Keratinocyte (primary cell): Measurements from ENCODE around the gene POLR3G. TPM values are rescaled to one million over a fixed set of nuclear protein-coding genes. Genes with fewer than 3 reads are reported as not detected.
A peak's percentile ranks its signal among the peaks of the same experiment; 100 is the strongest.

Experiments
- DNase-seq: peaks from one replicate; pipeline ENCODE4 v3.0.0-alpha.2; 2011; ENCODE audit warnings: low read depth, missing footprints, low spot score
- FAIRE-seq: peaks from 2 replicates; lab custom pipeline; 2011; peaks lifted over from hg19 to GRCh38; lab: Jason Lieb, UNC
- H2AFZ ChIP-seq: 2 replicates; pipeline ENCODE4 v1.6.0; 2012; ENCODE audit warnings: low read length, control low read depth, inconsistent platforms; ENCODE audit not compliant: control insufficient read depth
- H3K27ac ChIP-seq: 2 replicates; pipeline ENCODE4 v1.5.1; 2011; ENCODE audit warnings: low read length; ENCODE audit not compliant: control insufficient read depth, insufficient read depth
- H3K27me3 ChIP-seq: 3 replicates; pipeline ENCODE4 v1.6.0; 2011; ENCODE audit warnings: low read length; ENCODE audit not compliant: control insufficient read depth, insufficient read depth; ENCODE audit errors: extremely low read depth
- H3K36me3 ChIP-seq, 2 experiments: 2 replicates in 1 of 2; 3 replicates in 1 of 2; pipeline ENCODE4 v1.5.1; 2011; ENCODE audit warnings: low read length in 2 of 2, mild to moderate bottlenecking in 1 of 2; ENCODE audit not compliant: control insufficient read depth in 2 of 2, insufficient read depth in 2 of 2; ENCODE audit errors: extremely low read depth in 1 of 2
- H3K4me1 ChIP-seq: 3 replicates; pipeline ENCODE4 v1.5.1; 2011; ENCODE audit warnings: low read length; ENCODE audit not compliant: control insufficient read depth, insufficient read depth; ENCODE audit errors: extremely low read depth
- H3K4me2 ChIP-seq: 3 replicates; pipeline ENCODE4 v1.6.0; 2011; ENCODE audit warnings: low read depth, low read length; ENCODE audit not compliant: control insufficient read depth, insufficient read depth; ENCODE audit errors: extremely low read depth
- H3K4me3 ChIP-seq, 3 experiments: fragments of 200-600 bp in 1 of 3; sonication (generic) in 1 of 3; 2 replicates in 2 of 3; 3 replicates in 1 of 3; pipeline ENCODE4 v1.5.1; 2011 to 2016; ENCODE audit warnings: low read length in 3 of 3, mild to moderate bottlenecking in 3 of 3, control low read depth in 2 of 3, inconsistent platforms in 1 of 3, low read depth in 1 of 3, mixed read lengths in 1 of 3, mixed run types in 1 of 3, moderate library complexity in 1 of 3; ENCODE audit not compliant: control insufficient read depth in 2 of 3, insufficient read depth in 2 of 3; ENCODE audit errors: extremely low read depth in 1 of 3
- H3K79me2 ChIP-seq: 2 replicates; pipeline ENCODE4 v1.6.0; 2012; ENCODE audit warnings: low read length; ENCODE audit not compliant: control insufficient read depth, insufficient read depth
- H3K9ac ChIP-seq: 3 replicates; pipeline ENCODE4 v1.6.0; 2011; ENCODE audit warnings: low read length; ENCODE audit not compliant: control insufficient read depth, insufficient read depth; ENCODE audit errors: extremely low read depth
- H3K9me1 ChIP-seq: 3 replicates; pipeline ENCODE4 v1.6.0; 2011; ENCODE audit warnings: low read length; ENCODE audit not compliant: control insufficient read depth, insufficient read depth; ENCODE audit errors: extremely low read depth
- H3K9me3 ChIP-seq: 2 replicates; pipeline ENCODE4 v1.5.1; 2012; ENCODE audit warnings: low read depth, low read length; ENCODE audit not compliant: control insufficient read depth
- H4K20me1 ChIP-seq: 3 replicates; pipeline ENCODE4 v1.6.0; 2011; ENCODE audit warnings: low read length; ENCODE audit not compliant: control insufficient read depth, insufficient read depth; ENCODE audit errors: extremely low read depth
- EZH2 ChIP-seq: IDR thresholded peaks from one replicate; pipeline ENCODE4 v1.6.1; 2012; ENCODE audit warnings: inconsistent platforms, mild to moderate bottlenecking, low read length, moderate library complexity
- dilution Hi-C: fragments of 300-500 bp; cut with MboI; formaldehyde crosslinking; loops from one replicate; pipeline ENCODE4 v1.7.0; 2020; ENCODE audit warnings: low sequenced_read_pairs; ENCODE audit not compliant: extremely low pct_ligation_motif_present
- polyA plus RNA-seq, 5 experiments: library from polyadenylated mRNA; depleted of rRNA in 3 of 5; stranded (reverse) in 3 of 5; stranded (forward) in 1 of 5; unstranded in 1 of 5; fragments of >200 nt; gene quantifications; 1 replicate in 1 of 5; 2 replicates in 3 of 5; 3 replicates in 1 of 5; pipeline versions ENCODE4 v1.2.1 to v1.2.3, GENCODE V29; 2011 to 2012; ENCODE audit warnings: missing spikeins in 2 of 5, low read depth in 1 of 5, low replicate concordance in 1 of 5
- TF ChIP-seq, protein P1 (sequence below), 3 experiments: IDR thresholded peaks in 1 of 3; conservative IDR thresholded peaks in 1 of 3; optimal IDR thresholded peaks in 1 of 3; 2 replicates in 2 of 3; 3 replicates in 1 of 3; pipeline versions ENCODE3 to v1.5.1; 2011; ENCODE audit warnings: low read length in 3 of 3, mild to moderate bottlenecking in 3 of 3, moderate library complexity in 2 of 3, control low read depth in 1 of 3, inconsistent platforms in 1 of 3; ENCODE audit not compliant: insufficient read depth in 2 of 3; ENCODE audit errors: extremely low read depth in 1 of 3

Gene POLR3G
- polyA plus RNA-seq, 1 donor (not counting 4 experiments of a cell fraction or from before 2014, with no cell fraction given) = 27.0 TPM

DNA sequence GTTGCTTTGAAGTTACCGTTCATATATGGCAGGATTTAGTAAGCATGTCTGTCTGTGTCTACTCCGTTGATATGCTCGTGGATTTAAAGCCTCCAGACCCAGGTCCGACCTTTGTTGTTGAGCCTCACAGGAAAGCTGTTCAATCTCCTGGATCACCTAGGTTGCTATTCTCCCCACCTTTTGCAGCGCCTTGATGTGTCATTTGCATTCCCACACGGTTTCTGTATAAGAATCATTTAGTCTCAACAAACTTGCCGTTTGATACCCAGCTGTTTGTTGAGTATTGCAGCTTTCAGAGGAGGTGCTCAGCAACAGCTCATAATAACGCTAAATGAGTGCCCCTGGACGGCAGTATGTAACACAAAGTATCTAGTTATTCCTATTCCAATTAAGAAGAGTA lies 82.7 kb downstream of the POLR3G start:
- Histone ChIP-seq H3K9me1 (no peaks in the 10 kb centered on the region), H3K4me3 (no peak overlapping the region), H3K36me3 (no peaks in the 10 kb centered on the region), H3K27me3 (peaks cover 34% of the 10 kb centered on the region), H3K27ac (no peak overlapping the region), H3K9me3 (no peaks in the 10 kb centered on the region), H3K79me2 (no peaks in the 10 kb centered on the region), H3K9ac (no peak overlapping the region), H2AFZ (no peak overlapping the region), H3K4me2 (no peak overlapping the region), H4K20me1 (no peaks in the 10 kb centered on the region), H3K4me1 (peaks cover 2% of the 10 kb centered on the region)
- DNase-seq (no peak), FAIRE-seq (no peak)
- TF ChIP-seq EZH2 = no peak
- TF ChIP-seq, protein P1, sequence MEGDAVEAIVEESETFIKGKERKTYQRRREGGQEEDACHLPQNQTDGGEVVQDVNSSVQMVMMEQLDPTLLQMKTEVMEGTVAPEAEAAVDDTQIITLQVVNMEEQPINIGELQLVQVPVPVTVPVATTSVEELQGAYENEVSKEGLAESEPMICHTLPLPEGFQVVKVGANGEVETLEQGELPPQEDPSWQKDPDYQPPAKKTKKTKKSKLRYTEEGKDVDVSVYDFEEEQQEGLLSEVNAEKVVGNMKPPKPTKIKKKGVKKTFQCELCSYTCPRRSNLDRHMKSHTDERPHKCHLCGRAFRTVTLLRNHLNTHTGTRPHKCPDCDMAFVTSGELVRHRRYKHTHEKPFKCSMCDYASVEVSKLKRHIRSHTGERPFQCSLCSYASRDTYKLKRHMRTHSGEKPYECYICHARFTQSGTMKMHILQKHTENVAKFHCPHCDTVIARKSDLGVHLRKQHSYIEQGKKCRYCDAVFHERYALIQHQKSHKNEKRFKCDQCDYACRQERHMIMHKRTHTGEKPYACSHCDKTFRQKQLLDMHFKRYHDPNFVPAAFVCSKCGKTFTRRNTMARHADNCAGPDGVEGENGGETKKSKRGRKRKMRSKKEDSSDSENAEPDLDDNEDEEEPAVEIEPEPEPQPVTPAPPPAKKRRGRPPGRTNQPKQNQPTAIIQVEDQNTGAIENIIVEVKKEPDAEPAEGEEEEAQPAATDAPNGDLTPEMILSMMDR (optimal IDR thresholded peaks at IDR 0.05 in 1 of 3, IDR thresholded peaks at IDR 0.05 in 1 of 3, conservative IDR thresholded peaks at IDR 0.05 in 1 of 3; ENCODE audit: extremely low read depth in 1 of 3, insufficient read depth in 2 of 3, low read length in 3 of 3) = no peak
- dilution Hi-C loops = no loop called here

- peaks cover 2% of the 10 kb centered on the region for H3K4me1 ChIP-seq
- TF ChIP-seq, protein P1 (optimal IDR thresholded peaks at IDR 0.05 in 1 of 3, IDR thresholded peaks at IDR 0.05 in 1 of 3, conservative IDR thresholded peaks at IDR 0.05 in 1 of 3; ENCODE audit: extremely low read depth in 1 of 3, insufficient read depth in 2 of 3, low read length in 3 of 3) = no peak
- no peak for TF ChIP-seq EZH2
- H3K9ac ChIP-seq = no peak overlapping the region
- FAIRE-seq (no peak), DNase-seq (no peak)
- no peaks in the 10 kb centered on the region for H3K79me2 ChIP-seq
- H3K4me3 ChIP-seq = peak overlapping the region in 2 of 3 experiments; percentile 46 to 57
- H3K4me2 ChIP-seq = peak overlapping the region; percentile 59
- H3K9me1 ChIP-seq = no peaks in the 10 kb centered on the region
- H3K9me3 ChIP-seq = no peaks in the 10 kb centered on the region
- dilution Hi-C loops = no loop called here
- no peaks in the 10 kb centered on the region for H3K36me3 ChIP-seq
- no peak overlapping the region for H2AFZ ChIP-seq
- H3K27me3 ChIP-seq = peaks cover 36% of the 10 kb centered on the region
- no peaks in the 10 kb centered on the region for H4K20me1 ChIP-seq
- H3K27ac ChIP-seq = no peak overlapping the region
These were observed 83.2 kb downstream of the POLR3G start for GRCh38 chr5:90557871-90558270.
